Keratinocyte (primary cell): Measurements from ENCODE around the gene NUTM2G. TPM values are rescaled to one million over a fixed set of nuclear protein-coding genes. Genes with fewer than 3 reads are reported as not detected.

Experiments used
- DNase-seq: peaks from one replicate; pipeline ENCODE4 v3.0.0-alpha.2; 2011; ENCODE audit warnings: low read depth, missing footprints, low spot score
- FAIRE-seq: peaks from 2 replicates; lab custom pipeline; 2011; peaks lifted over from hg19 to GRCh38; lab: Jason Lieb, UNC
- H2AFZ ChIP-seq: 2 replicates; pipeline ENCODE4 v1.6.0; 2012; ENCODE audit warnings: low read length, control low read depth, inconsistent platforms; ENCODE audit not compliant: control insufficient read depth
- H3K27ac ChIP-seq: 2 replicates; pipeline ENCODE4 v1.5.1; 2011; ENCODE audit warnings: low read length; ENCODE audit not compliant: control insufficient read depth, insufficient read depth
- H3K27me3 ChIP-seq: 3 replicates; pipeline ENCODE4 v1.6.0; 2011; ENCODE audit warnings: low read length; ENCODE audit not compliant: control insufficient read depth, insufficient read depth; ENCODE audit errors: extremely low read depth
- H3K36me3 ChIP-seq, 2 experiments: 2 replicates in 1 of 2; 3 replicates in 1 of 2; pipeline ENCODE4 v1.5.1; 2011; ENCODE audit warnings: low read length in 2 of 2, mild to moderate bottlenecking in 1 of 2; ENCODE audit not compliant: control insufficient read depth in 2 of 2, insufficient read depth in 2 of 2; ENCODE audit errors: extremely low read depth in 1 of 2
- H3K4me1 ChIP-seq: 3 replicates; pipeline ENCODE4 v1.5.1; 2011; ENCODE audit warnings: low read length; ENCODE audit not compliant: control insufficient read depth, insufficient read depth; ENCODE audit errors: extremely low read depth
- H3K4me2 ChIP-seq: 3 replicates; pipeline ENCODE4 v1.6.0; 2011; ENCODE audit warnings: low read depth, low read length; ENCODE audit not compliant: control insufficient read depth, insufficient read depth; ENCODE audit errors: extremely low read depth
- H3K4me3 ChIP-seq, 3 experiments: fragments of 200-600 bp in 1 of 3; sonication (generic) in 1 of 3; 2 replicates in 2 of 3; 3 replicates in 1 of 3; pipeline ENCODE4 v1.5.1; 2011 to 2016; ENCODE audit warnings: low read length in 3 of 3, mild to moderate bottlenecking in 3 of 3, control low read depth in 2 of 3, inconsistent platforms in 1 of 3, low read depth in 1 of 3, mixed read lengths in 1 of 3, mixed run types in 1 of 3, moderate library complexity in 1 of 3; ENCODE audit not compliant: control insufficient read depth in 2 of 3, insufficient read depth in 2 of 3; ENCODE audit errors: extremely low read depth in 1 of 3
- H3K79me2 ChIP-seq: 2 replicates; pipeline ENCODE4 v1.6.0; 2012; ENCODE audit warnings: low read length; ENCODE audit not compliant: control insufficient read depth, insufficient read depth
- H3K9ac ChIP-seq: 3 replicates; pipeline ENCODE4 v1.6.0; 2011; ENCODE audit warnings: low read length; ENCODE audit not compliant: control insufficient read depth, insufficient read depth; ENCODE audit errors: extremely low read depth
- H3K9me1 ChIP-seq: 3 replicates; pipeline ENCODE4 v1.6.0; 2011; ENCODE audit warnings: low read length; ENCODE audit not compliant: control insufficient read depth, insufficient read depth; ENCODE audit errors: extremely low read depth
- H3K9me3 ChIP-seq: 2 replicates; pipeline ENCODE4 v1.5.1; 2012; ENCODE audit warnings: low read depth, low read length; ENCODE audit not compliant: control insufficient read depth
- H4K20me1 ChIP-seq: 3 replicates; pipeline ENCODE4 v1.6.0; 2011; ENCODE audit warnings: low read length; ENCODE audit not compliant: control insufficient read depth, insufficient read depth; ENCODE audit errors: extremely low read depth
- EZH2 ChIP-seq: IDR thresholded peaks from one replicate; pipeline ENCODE4 v1.6.1; 2012; ENCODE audit warnings: inconsistent platforms, mild to moderate bottlenecking, low read length, moderate library complexity
- dilution Hi-C: fragments of 300-500 bp; cut with MboI; formaldehyde crosslinking; loops from one replicate; pipeline ENCODE4 v1.7.0; 2020; ENCODE audit warnings: low sequenced_read_pairs; ENCODE audit not compliant: extremely low pct_ligation_motif_present
- polyA plus RNA-seq, 5 experiments: library from polyadenylated mRNA; depleted of rRNA in 3 of 5; stranded (reverse) in 3 of 5; stranded (forward) in 1 of 5; unstranded in 1 of 5; fragments of >200 nt; gene quantifications; 1 replicate in 1 of 5; 2 replicates in 3 of 5; 3 replicates in 1 of 5; pipeline versions ENCODE4 v1.2.1 to v1.2.3, GENCODE V29; 2011 to 2012; ENCODE audit warnings: missing spikeins in 2 of 5, low read depth in 1 of 5, low replicate concordance in 1 of 5
- TF ChIP-seq, protein P1 (sequence below), 3 experiments: IDR thresholded peaks in 1 of 3; conservative IDR thresholded peaks in 1 of 3; optimal IDR thresholded peaks in 1 of 3; 2 replicates in 2 of 3; 3 replicates in 1 of 3; pipeline versions ENCODE3 to v1.5.1; 2011; ENCODE audit warnings: low read length in 3 of 3, mild to moderate bottlenecking in 3 of 3, moderate library complexity in 2 of 3, control low read depth in 1 of 3, inconsistent platforms in 1 of 3; ENCODE audit not compliant: insufficient read depth in 2 of 3; ENCODE audit errors: extremely low read depth in 1 of 3

The NUTM2G gene
- polyA plus RNA-seq, 1 donor (not counting 4 experiments of a cell fraction or from before 2014, with no cell fraction given): not detected

GRCh38 chr9:96884443-96884842 is 44.2 kb upstream of the NUTM2G start:
- no peaks in the 10 kb centered on the region for H3K36me3 ChIP-seq
- H3K4me3 ChIP-seq: no peak overlapping the region
- no peaks in the 10 kb centered on the region for H3K27me3 ChIP-seq
- no peaks in the 10 kb centered on the region for H4K20me1 ChIP-seq
- H3K27ac ChIP-seq: peak overlapping the region; percentile 1
- dilution Hi-C loops: no loop called here
- no peak overlapping the region for H3K9ac ChIP-seq
- no peaks in the 10 kb centered on the region for H3K79me2 ChIP-seq
- H3K9me1 ChIP-seq: no peaks in the 10 kb centered on the region
- H3K9me3 ChIP-seq: no peaks in the 10 kb centered on the region
- DNase-seq (peak; percentile 95), FAIRE-seq (peak; percentile 92)
- H3K4me2 ChIP-seq: peak overlapping the region; percentile 17
- TF ChIP-seq, protein P1, sequence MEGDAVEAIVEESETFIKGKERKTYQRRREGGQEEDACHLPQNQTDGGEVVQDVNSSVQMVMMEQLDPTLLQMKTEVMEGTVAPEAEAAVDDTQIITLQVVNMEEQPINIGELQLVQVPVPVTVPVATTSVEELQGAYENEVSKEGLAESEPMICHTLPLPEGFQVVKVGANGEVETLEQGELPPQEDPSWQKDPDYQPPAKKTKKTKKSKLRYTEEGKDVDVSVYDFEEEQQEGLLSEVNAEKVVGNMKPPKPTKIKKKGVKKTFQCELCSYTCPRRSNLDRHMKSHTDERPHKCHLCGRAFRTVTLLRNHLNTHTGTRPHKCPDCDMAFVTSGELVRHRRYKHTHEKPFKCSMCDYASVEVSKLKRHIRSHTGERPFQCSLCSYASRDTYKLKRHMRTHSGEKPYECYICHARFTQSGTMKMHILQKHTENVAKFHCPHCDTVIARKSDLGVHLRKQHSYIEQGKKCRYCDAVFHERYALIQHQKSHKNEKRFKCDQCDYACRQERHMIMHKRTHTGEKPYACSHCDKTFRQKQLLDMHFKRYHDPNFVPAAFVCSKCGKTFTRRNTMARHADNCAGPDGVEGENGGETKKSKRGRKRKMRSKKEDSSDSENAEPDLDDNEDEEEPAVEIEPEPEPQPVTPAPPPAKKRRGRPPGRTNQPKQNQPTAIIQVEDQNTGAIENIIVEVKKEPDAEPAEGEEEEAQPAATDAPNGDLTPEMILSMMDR (optimal IDR thresholded peaks at IDR 0.05 in 1 of 3, IDR thresholded peaks at IDR 0.05 in 1 of 3, conservative IDR thresholded peaks at IDR 0.05 in 1 of 3; ENCODE audit: extremely low read depth in 1 of 3, insufficient read depth in 2 of 3, low read length in 3 of 3): no peak
- no peak for TF ChIP-seq EZH2
- H2AFZ ChIP-seq: no peak overlapping the region
- H3K4me1 ChIP-seq: peaks cover 14% of the 10 kb centered on the region

DNA sequence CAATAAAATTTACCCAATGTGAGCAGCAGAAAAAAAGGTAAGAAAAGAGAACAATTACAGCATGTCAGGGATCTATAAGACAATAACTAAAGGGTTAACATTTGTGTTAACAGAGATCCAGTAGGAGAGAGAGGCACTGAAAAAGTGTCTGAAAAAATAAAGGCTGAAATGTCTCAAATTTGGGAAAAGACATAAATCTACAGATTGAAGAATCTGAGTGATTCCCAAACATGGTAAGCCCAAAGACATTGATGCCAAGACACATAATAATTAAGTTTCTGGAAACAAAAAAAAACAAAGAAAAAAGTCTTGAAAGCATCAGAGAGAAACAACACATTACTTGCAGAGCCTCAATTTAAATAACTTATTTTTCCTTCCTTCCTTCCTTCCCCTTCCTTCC is 43.2 kb upstream of the NUTM2G start:
- H3K79me2 ChIP-seq: no peaks in the 10 kb centered on the region
- no peak overlapping the region for H3K27ac ChIP-seq
- no peaks in the 10 kb centered on the region for H4K20me1 ChIP-seq
- H3K9ac ChIP-seq: no peak overlapping the region
- no peaks in the 10 kb centered on the region for H3K9me1 ChIP-seq
- H2AFZ ChIP-seq: no peak overlapping the region
- peaks cover 14% of the 10 kb centered on the region for H3K4me1 ChIP-seq
- H3K9me3 ChIP-seq: no peaks in the 10 kb centered on the region
- TF ChIP-seq, protein P1 (optimal IDR thresholded peaks at IDR 0.05 in 1 of 3, IDR thresholded peaks at IDR 0.05 in 1 of 3, conservative IDR thresholded peaks at IDR 0.05 in 1 of 3; ENCODE audit: extremely low read depth in 1 of 3, insufficient read depth in 2 of 3, low read length in 3 of 3): no peak
- TF ChIP-seq EZH2: no peak
- FAIRE-seq (no peak), DNase-seq (no peak)
- no peak overlapping the region for H3K4me3 ChIP-seq
- dilution Hi-C loops: no loop called here
- no peak overlapping the region for H3K4me2 ChIP-seq
- peaks cover 0 to 1% of the 10 kb centered on the region in 2 experiments for H3K36me3 ChIP-seq
- no peaks in the 10 kb centered on the region for H3K27me3 ChIP-seq
